SKM-1 (cell line): ENCODE measurements around the gene ACSF2.
"Not testable (repeated sequence)": the region's sequence is repeated elsewhere in the genome, so short reads cannot be mapped to it uniquely, and the experiment has no call there.

Experiments used
- DNase-seq: peaks from one replicate; lab custom pipeline; 2025; ENCODE audit not compliant: unreplicated experiment; lab: John Stamatoyannopoulos, UW

Gene ACSF2, protein sequence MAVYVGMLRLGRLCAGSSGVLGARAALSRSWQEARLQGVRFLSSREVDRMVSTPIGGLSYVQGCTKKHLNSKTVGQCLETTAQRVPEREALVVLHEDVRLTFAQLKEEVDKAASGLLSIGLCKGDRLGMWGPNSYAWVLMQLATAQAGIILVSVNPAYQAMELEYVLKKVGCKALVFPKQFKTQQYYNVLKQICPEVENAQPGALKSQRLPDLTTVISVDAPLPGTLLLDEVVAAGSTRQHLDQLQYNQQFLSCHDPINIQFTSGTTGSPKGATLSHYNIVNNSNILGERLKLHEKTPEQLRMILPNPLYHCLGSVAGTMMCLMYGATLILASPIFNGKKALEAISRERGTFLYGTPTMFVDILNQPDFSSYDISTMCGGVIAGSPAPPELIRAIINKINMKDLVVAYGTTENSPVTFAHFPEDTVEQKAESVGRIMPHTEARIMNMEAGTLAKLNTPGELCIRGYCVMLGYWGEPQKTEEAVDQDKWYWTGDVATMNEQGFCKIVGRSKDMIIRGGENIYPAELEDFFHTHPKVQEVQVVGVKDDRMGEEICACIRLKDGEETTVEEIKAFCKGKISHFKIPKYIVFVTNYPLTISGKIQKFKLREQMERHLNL

DNA sequence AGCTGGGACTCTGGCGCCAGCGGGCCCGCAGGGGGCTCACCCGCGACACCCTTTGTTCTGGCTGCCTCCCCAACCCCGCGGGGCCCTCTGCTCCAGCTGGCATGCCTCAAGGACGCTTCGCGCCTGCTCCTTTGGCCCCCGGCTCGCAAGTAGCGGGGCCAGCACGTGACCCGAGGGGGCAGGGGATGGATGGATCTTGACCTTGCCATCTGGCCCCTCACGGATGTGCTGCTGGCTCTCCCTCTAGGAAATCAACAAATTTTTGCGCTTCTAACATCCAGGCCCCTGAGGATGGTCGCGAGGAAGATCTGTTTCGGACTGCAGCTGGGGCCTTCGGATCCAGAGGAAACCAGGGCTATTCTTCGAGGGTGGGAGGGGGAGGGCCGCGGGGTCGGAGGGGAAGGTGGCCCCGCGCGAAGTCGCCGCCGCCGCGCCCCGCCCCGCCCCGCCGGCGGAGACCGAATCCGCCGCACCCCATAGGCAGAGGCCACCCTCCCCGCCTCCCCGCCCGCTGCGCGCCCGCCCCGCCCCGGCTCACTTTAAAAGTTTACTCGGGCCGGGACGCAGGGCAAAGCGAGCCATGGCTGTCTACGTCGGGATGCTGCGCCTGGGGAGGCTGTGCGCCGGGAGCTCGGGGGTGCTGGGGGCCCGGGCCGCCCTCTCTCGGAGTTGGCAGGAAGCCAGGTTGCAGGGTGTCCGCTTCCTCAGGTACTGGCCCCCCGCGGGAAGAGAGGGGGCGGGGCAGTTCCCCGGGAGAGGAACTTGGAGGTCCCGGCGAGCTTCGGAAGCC lies at the start of gene ACSF2:
ACSF2 (plus strand) TSS at position 537 of the 790 bp plus-strand sequence; CDS start at position 581, 44 bp downstream.
- DNase-seq: no peak

DNA sequence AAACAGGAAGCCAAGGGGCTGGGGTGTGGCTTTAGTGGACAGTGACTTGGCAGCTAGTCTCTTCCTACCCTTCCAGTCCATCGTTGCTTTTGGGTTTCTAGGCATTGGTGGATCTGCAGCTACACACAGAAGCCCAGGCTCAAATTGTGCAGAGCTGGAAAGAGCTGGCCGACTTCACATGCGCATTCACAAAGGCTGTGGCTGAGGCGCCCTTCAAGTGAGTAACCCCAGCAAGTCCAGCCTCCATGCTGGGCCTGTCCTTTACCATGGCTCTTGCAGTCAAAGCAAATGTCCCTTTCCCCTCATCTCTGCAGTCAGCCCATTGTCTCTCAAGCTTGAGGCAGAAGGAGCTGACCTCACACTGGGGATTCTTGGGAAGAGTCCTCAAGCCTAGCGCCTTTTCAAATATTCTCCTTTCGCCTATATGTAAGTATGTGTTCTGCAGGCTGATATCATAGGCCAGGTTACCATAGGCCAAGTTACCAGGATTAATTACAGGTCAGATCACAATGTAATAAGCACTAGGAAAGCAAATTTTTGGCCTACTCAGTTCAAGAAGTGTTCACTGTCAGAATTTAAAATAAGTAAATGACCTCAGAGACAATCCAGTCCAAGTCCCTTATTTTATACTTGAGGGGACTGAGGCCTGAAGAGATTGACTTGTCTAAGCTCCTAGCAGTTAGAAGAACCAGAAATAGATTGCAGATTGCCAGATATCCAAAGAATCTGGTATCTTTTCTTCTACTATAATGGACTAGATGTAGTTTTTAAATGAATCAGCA lies 46.5 kb upstream of the ACSF2 start:
- no peak for DNase-seq

DNA sequence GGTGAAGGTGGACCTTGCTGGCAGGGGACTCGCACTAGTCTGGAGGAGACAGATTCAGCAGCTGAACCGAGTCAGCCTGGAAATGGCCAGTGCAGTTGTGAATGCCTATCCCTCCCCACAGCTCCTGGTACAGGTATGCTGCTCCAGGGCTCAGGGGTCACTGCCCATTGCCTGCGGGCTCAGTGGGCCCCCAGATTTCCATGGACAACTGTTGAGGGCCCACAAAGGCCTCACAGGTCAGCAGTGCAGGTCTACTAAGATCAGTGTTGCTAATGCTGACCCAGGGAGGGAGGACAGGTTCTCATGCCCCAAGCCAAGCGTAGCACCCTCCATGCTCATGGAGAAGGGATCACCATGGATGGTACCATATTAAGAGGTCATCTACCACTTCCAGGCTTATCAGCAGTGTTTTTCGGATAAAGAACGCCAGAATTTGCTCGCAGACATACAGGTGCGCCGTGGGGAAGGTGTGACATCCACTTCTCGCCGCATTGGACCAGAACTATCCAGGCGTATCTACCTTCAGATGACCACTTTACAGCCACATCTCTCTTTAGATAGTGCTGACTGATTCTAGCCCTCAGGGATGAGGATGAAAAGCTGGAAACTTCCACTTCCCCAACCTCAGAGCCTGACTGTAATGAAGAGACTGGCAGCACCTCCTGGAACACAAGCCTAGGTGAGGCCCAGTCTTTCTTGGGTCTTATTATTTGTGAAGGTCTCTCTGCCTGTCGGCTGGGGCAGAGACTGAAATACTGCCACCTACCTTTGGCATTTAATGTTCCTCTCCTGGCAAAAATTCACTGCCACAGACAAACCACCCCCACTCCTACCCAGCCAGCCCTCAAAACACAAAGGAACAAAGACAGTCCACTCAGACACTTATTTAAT lies 45.4 kb upstream of the ACSF2 start:
- DNase-seq: no peak

DNA sequence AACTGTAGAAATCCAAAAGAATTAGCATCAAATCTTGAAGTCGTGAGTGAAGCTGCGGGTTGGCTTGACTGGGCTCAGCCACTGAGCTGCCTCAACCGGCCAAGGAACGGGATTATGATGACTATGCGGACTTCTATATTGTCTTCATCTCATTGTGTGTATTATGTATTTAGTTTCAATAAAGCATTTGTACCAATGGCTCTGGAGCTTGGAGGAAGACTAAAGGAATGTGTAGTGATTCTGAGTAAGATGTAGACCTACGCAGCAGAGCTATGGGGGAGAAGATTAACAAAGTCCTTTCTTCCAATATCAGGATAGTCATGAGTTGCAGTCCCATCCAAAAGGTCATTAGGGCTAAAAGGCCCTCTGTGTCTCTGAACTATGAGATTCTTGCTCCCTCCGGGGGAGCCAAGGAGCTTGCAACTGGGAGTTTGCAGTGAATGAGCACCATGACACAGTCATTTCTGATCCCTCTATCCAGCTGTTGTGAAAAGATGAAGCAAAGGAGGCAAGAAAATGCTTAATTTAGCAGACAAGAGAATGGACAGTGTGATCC lies 44.7 kb upstream of the ACSF2 start:
- no peak for DNase-seq

DNA sequence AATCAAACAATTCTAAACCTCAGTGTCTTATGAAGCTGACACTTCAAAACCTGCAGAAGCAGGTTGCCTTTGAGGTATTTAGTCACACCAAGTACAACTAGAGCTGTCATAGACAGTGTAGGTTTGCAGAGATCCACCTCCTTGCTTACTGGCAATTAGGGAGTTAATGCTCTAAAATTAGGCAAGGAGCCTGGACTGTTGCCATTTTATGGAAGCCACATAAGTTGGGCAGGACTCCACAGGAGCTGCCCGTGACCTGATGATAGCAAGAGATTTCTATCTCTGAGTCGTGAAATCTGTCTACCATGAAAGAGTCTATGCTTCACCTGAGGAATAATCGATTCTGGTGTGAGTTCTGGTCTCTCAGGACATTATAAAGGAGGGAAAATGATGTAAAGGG lies 44.1 kb upstream of the ACSF2 start:
- DNase-seq: no peak

DNA sequence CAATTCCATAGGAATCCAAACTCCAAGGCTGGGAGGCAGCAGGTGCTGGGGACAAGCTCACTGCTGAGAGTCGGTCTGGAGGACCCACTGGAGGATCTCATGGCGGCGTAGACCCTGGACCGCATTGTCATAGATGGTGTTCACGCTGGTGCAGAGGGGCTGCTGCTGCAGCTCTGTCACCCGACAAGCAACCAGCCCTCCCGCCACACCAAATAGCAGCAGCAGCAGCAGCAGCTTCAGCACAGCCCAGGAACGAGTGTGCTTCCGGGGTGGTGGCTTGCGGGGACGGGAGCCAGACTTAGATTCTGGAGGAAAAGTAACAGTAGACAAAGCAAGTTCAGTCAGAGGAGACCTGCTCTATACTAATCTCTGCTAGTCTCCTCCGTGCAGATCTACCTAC lies 43.1 kb upstream of the ACSF2 start:
- no peak for DNase-seq

DNA sequence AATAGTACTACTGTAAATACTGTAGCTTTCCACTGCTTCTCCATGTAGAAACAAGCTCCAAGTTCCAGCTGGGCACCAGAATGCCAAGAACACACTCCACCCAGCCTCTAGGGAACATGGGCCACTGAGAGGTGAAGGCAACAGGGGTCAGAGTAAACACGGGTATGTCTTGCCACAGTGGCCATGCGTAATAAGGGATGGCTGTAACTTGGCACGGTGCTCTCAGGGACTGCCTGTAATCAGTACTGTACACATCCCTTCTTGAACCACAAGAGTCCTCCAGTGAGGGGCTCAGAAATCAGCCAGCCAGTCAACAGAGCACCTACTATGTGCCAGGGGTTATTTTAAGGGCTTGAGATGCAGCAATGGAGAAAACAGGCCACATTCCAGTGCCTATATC lies 39.5 kb upstream of the ACSF2 start:
- DNase-seq: no peak

DNA sequence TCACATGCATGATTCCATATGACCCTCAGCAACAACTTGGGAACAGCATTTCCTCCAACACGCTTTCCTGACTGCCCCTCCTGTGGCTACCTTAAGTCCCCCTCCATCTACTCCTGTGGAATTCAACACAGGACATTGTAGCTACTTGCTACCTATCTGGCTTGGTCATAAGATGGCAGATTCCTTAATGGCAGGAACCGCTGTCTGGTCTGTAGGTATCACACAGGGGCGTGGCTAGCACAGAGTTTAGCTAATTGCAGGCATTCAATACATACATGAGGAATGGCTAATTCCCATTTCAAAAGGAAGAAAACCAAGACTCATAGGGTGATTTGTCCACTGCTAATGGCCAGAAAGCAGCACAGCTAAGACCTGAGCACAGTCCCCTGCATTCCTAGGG lies 37.3 kb upstream of the ACSF2 start:
- DNase-seq: no peak

DNA sequence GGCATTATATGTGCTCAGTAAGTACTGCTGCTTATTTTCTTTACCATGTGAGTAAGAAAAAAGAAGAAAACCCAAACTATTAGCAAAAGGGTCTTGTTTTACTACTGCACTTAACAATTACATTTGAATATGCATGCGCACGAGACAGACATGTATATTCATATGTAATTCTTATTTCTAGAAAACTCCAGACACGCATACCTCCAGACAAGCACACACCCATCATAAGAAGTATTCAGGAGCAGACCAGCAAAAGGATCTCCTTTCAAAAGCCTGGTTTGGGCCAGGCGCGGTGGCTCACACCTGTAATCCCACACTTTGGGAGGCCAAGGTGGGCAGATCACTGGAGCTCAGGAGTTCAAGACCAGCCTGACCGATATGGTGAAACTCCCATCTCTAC lies 36.5 kb upstream of the ACSF2 start:
- no peak for DNase-seq

DNA sequence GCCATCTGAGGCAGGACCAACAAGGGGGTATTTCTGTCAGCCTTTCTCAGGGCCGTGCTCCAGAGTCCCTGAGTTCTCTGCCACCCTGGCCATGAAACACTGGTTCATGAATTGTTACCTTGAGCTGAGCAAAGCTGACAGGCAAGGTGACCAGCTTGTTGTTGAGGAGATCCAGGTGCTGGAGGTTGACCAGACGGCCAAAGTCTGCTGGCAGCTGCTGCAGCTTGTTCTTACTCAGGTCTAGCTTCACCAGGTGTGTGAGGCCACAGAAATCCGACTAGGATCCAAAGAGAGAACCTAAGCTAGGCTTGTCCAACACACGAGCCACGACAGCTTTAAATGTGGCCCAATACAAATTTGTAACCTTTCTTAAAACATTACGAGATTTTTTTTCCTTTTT lies 33.4 kb upstream of the ACSF2 start:
- no peak for DNase-seq

DNA sequence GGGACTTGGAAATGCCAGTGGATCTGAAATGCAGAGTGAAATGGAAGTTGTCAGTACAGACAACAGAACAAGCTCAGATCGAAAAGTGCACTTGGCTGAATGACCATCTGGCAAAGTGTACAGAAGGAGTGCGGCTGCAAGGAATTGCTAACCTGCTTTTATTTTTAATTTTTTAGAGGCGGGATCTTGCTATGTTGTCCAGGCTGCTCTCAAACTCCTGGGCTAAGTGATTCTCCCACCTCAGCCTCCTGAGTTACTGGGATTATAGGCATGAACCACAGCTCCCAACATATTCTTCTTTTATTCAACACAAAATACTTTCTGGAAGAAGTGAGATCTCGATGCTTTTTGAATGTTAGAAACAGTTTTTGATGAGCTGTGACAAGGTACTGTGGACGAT lies 32.3 kb upstream of the ACSF2 start:
- no peak for DNase-seq

DNA sequence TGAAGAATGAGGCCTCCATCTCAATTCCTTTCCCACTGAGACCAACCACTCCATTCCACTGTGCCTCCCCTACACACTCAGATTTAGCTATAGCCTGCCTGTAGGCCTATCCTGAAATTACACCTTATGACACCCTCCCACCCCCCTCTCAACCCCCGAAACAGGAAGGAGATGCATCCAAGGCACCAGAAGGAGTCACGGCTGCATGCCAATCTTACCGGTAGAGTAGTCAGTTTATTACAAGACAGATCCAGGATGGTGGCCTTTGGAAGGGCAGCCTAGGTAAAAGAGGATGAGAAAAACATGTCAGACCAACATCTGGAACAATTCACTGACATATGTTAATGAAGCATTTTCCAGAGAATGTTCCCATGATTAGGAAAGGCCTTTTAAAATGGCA lies 31.3 kb upstream of the ACSF2 start:
- no peak for DNase-seq

DNA sequence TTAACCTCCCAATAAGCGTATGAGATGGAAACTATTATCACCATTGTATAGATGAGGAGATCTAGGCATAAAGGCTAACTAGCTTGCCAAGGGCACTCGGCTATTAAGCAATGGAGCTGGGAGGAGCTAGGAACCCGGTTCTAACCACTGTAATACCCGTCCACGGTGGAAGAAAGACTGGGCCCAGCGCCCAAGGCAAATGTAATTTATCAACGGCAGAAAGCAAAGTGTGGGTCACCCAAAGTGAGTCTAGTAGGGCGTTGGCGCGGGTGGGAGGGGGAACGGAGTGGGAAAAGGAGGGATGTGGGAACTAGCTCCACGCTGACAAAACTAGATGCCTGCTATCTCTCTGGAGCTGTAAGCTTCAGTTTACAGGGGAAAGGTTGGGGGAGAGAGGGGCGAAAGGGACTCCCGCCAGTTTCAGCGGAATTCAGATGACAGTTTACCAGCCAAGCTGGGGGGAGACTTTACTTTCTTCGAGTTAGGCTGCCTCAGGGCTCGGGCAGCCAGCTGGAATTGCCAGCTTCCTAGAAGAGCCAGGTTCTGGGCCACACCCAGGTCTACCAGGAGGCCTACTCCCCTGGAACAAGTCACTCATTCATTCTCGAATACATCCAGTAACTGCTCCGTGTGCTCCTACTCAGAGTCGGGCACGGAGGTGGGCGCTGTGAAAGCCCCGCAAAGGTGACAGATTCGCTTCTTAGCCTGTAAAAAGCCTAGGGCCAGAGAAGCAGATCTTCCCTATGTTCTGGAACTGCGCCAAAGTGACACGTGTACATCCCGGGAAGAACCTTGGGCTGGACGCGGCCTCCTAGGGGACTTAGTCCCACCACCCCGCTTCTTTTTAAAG lies 29.5 kb upstream of the ACSF2 start:
- DNase-seq: peak; percentile 31

DNA sequence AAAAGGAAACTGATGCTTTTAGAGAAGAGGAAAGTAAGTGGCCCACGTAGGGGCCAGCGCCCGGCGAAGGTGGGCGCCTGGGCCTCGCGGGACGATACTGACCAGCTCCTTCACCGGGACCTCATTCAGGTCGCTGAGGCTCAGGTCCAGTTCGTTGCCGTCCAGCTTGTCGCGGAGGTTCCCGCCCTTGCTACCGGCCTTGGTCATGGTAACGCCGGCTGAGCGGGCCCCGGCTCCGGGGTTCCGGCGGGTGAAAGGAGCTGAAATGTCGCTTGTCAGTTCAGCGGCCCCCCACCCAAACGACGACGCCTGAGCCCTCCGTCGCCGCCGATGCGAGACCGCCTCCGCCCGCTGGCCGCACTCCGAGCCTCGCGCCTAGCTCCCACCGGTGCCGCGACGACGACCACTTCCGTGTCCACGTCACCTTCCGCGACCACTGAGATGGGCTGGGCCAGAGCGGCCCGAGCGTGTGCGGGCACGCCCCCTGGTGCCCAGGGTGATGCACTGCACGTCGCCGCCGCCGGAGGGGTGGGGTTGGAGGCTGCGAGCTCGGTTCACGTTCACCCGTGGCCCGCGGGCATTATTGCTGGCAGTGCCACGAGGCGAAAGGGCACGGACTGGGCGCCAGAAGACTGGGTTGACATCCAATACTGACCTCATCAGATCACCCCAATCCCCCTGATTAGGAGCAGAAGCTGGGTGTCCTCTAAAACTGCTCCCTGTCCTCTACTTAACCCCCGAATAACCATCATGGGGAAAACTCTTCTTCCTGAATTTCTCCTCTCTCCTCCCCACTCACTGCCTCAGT lies 28.7 kb upstream of the ACSF2 start, which contains the start of gene LRRC59:
LRRC59 (minus strand) TSS at position 413 of the 808 bp plus-strand sequence; CDS start at position 207, 206 bp downstream.
- peak; percentile 44 for DNase-seq

DNA sequence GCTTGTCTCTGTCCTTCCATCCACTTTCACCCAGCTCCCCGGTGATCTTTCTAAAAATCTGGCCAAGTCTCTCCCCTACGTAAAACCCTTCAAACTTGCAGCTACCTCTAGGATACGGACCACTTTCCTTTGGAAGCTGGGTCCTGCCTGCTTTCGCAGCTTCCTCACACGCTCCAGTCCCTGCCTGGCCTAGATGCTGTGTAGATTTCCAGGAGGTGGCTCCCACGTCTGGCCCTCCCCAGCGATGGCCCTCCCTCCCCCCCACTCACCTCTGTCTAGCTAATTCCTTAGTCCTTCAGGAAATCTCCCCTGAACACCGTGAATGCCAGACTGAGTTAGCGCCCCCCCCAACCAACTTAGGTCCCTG lies 28.1 kb upstream of the ACSF2 start:
- DNase-seq: no peak

DNA sequence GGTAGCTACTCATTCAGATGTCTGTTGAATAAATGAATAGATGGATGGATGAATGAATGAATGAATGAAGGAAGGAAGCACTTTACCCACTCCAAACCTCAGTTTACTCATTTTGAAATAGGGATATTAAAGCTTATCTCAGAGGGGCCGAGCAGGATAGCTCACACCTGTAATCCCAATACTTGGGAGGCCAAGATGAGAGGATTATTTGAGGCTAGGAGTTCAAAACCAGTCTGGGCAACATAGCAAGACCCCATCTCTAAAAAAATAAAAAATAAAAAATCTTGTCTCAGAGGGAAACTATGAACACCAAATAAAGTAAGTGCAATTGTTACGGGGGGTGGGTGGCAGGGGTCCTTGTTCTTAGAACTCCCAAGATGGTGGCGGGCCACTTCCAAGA lies 27.3 kb upstream of the ACSF2 start:
- DNase-seq: not testable (repeated sequence)

DNA sequence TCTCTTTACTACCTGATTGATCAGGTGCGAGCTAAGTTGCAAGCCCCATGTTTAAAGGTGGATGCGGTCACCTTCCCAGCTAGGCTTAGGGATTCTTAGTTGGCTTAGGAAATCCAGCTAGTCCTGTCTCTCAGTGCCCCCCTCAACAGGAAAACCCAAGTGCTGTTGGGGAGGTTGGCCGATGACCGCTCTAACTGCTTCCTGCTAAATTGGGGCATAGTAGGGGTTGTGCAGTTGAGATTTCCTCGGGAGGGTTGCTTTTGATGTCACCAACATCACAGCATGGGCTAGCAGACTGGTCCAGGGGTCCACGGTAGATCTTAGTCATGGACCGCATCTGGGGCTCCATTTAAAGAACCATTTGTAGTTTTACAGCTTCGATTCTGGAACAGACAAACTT lies 26.4 kb upstream of the ACSF2 start:
- not testable (repeated sequence) for DNase-seq

DNA sequence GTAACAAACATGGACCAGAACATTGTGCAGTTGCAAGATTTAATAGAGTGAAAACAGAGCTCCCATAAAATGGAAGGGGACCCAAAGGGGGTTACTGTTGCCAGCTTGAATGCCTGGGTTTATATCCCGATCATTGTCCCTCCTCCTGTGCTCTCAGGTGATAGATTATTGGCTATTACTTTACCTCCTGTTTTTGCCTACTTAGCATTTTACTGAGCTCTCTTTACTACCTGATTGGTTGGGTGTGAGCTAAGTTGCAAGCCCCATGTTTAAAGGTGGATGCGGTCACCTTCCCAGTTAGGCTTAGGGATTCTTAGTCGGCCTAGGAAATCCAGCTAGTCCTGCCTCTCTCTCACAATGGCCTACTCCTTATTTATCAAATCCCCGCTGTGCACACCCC lies 20.7 kb upstream of the ACSF2 start:
- not testable (repeated sequence) for DNase-seq
